ENCODE measurements around the gene MTAP. TPM values are rescaled to one million over a fixed set of nuclear protein-coding genes. Genes with fewer than 3 reads are reported as not detected.

The MTAP gene
- total RNA-seq, 4 donors from 2014 or later = 4.5 to 15.1 (median 13.6) TPM

DNA sequence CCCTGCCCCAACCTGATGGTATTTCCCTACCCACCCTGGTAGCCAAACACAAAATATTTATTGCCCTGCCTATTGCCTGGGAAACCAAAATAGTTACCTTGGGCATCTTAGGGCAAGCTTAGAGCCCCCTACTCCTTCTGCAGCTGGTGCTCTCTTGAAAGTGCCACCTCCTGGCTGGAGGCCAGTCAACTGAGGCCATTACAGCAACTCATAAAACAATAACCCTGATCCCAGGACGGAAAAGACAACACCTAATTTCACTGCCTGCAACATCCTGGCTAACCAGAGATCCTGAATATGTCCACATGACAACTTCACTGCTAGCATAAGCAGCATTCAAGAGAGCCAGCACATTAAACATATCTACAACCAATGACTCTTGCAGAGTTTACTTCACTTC lies 38.7 kb downstream of the MTAP start:
- in situ Hi-C loops (cut with MboI; ENCODE audit: low pct_ligation_motif_present in 1 of 4, low pct_unique_long_range_greater_than_20kb in 1 of 4, low sequenced_read_pairs in 3 of 4) (no loop called here), intact Hi-C loops (cut with DNase I; ENCODE audit: low total_unique reads) (no loop called here)
- Histone ChIP-seq H3K4me1 (no peaks in the 10 kb centered on the region), H3K9me3 (peaks cover 3 to 7% of the 10 kb centered on the region in 2 donors), H3K27me3 (no peaks in the 10 kb centered on the region), H3K4me3 (no peak overlapping the region), H3K27ac (no peak overlapping the region), H3K36me3 (peaks cover 0 to 22% (median 9%) of the 10 kb centered on the region in 4 donors)
- TF ChIP-seq EP300 (IDR thresholded peaks at IDR 0.05; ENCODE audit: low read depth) = no peak
- TF ChIP-seq, protein P1, sequence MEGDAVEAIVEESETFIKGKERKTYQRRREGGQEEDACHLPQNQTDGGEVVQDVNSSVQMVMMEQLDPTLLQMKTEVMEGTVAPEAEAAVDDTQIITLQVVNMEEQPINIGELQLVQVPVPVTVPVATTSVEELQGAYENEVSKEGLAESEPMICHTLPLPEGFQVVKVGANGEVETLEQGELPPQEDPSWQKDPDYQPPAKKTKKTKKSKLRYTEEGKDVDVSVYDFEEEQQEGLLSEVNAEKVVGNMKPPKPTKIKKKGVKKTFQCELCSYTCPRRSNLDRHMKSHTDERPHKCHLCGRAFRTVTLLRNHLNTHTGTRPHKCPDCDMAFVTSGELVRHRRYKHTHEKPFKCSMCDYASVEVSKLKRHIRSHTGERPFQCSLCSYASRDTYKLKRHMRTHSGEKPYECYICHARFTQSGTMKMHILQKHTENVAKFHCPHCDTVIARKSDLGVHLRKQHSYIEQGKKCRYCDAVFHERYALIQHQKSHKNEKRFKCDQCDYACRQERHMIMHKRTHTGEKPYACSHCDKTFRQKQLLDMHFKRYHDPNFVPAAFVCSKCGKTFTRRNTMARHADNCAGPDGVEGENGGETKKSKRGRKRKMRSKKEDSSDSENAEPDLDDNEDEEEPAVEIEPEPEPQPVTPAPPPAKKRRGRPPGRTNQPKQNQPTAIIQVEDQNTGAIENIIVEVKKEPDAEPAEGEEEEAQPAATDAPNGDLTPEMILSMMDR (IDR thresholded peaks at IDR 0.05) = no peak
- no peak for TF ChIP-seq POLR2A (IDR thresholded peaks at IDR 0.05)
- no peak for TF ChIP-seq POLR2AphosphoS5 (IDR thresholded peaks at IDR 0.05)
- WGBS, 2 donors (ENCODE audit: low coverage in 1 of 2) = 42% methylated on average over 1 of the region's 1 CpG; no CpG with 5 or more reads in 1 of the 2 donors
- DNase-seq = peak; percentile 51

DNA sequence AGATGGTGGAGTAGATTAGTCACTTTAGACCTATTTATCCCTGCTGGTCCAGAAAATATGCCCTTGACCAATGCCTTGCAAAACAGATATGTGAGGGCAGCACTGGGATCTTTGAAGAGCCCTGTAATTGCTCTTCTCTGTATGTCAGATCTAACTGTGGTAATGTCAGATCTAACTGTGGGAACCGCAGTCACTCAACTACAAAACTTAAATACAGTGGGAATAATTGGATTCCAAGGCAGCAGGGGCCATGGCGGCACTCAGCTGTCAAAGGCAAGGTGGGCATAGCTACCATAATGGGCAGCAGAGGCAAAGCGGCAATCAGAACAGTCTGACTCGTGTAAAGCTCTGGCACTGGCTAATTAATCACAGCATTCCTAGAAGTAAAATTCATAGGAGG lies 46.2 kb downstream of the MTAP start:
- Histone ChIP-seq H3K36me3 (peaks cover 0 to 11% (median 0%) of the 10 kb centered on the region in 4 donors), H3K4me3 (no peak overlapping the region), H3K9me3 (peaks cover 3 to 7% of the 10 kb centered on the region in 2 donors), H3K27me3 (no peaks in the 10 kb centered on the region), H3K4me1 (peaks cover 0 to 8% (median 6%) of the 10 kb centered on the region in 4 donors), H3K27ac (no peak overlapping the region)
- intact Hi-C loops (cut with DNase I; ENCODE audit: low total_unique reads) (no loop called here), in situ Hi-C loops (cut with MboI; ENCODE audit: low pct_ligation_motif_present in 1 of 4, low pct_unique_long_range_greater_than_20kb in 1 of 4, low sequenced_read_pairs in 3 of 4) (no loop called here)
- TF ChIP-seq POLR2A (IDR thresholded peaks at IDR 0.05) = no peak
- no peak for TF ChIP-seq POLR2AphosphoS5 (IDR thresholded peaks at IDR 0.05)
- TF ChIP-seq, protein P1 (IDR thresholded peaks at IDR 0.05) = no peak
- TF ChIP-seq EP300 (IDR thresholded peaks at IDR 0.05; ENCODE audit: low read depth) = no peak
- 98 to 100% methylated on average over 3 to 4 of the region's 4 CpGs for WGBS, 2 donors (ENCODE audit: low coverage in 1 of 2)
- no peak for DNase-seq

DNA sequence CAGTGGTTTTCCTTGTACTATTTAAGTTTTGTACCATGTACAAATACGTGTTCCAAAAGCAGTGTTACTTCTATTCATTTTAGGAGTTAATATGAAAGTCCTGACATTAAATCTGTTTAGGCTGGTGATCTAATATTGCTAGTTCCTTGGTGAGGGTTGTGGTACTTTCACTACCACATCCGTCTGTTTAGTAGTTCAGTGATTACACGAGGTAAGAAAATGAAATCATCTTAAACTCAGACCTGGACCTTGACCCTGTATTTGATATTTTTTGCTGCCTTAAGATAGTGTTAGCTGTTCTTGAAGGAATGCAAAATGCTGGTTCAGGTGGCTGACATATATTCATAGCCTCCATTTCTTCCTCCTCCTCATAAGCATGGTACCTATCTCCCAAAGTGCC lies 50.3 kb downstream of the MTAP start:
- no peaks in the 10 kb centered on the region for H3K9me3 ChIP-seq
- peaks cover 0 to 13% (median 8%) of the 10 kb centered on the region in 4 donors for H3K4me1 ChIP-seq
- peaks cover 0 to 15% (median 4%) of the 10 kb centered on the region in 4 donors for H3K36me3 ChIP-seq
- no peak for TF ChIP-seq POLR2AphosphoS5 (IDR thresholded peaks at IDR 0.05)
- TF ChIP-seq POLR2A (IDR thresholded peaks at IDR 0.05) = no peak
- no peak for TF ChIP-seq EP300 (IDR thresholded peaks at IDR 0.05; ENCODE audit: low read depth)
- TF ChIP-seq, protein P1 (IDR thresholded peaks at IDR 0.05) = no peak
- WGBS, 2 donors (ENCODE audit: low coverage in 1 of 2) = 40 to 47% methylated on average over 3 of the region's 3 CpGs
- H3K4me3 ChIP-seq = no peak overlapping the region
- no peak for DNase-seq
- in situ Hi-C loops (cut with MboI; ENCODE audit: low pct_ligation_motif_present in 1 of 4, low pct_unique_long_range_greater_than_20kb in 1 of 4, low sequenced_read_pairs in 3 of 4) = no loop called here
- intact Hi-C loops (cut with DNase I; ENCODE audit: low total_unique reads) = no loop called here
- no peaks in the 10 kb centered on the region for H3K27me3 ChIP-seq
- H3K27ac ChIP-seq = no peak overlapping the region

DNA sequence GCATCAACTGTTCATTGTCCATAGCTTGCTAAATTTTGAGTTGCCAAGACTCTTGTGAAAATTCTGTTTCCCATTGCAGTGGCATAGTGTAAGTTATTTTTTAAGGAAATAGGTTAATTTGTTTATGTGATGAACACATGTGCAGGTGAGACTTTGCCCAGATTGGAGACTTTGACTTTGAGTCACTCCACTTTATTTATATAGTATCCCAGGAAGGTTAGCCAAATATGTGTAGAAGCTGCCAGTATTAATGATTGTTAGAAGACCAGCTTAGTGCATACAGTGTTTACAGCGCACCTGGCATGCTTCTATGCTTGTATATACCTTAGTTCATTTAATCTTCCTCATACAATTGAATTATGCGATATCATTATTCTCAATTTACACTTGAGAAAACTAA lies 51.0 kb downstream of the MTAP start:
- in situ Hi-C loops (cut with MboI; ENCODE audit: low pct_ligation_motif_present in 1 of 4, low pct_unique_long_range_greater_than_20kb in 1 of 4, low sequenced_read_pairs in 3 of 4) (no loop called here), intact Hi-C loops (cut with DNase I; ENCODE audit: low total_unique reads) (no loop called here)
- Histone ChIP-seq H3K27me3 (no peaks in the 10 kb centered on the region), H3K4me3 (no peak overlapping the region), H3K9me3 (no peaks in the 10 kb centered on the region), H3K27ac (no peak overlapping the region), H3K4me1 (peaks cover 0 to 13% (median 8%) of the 10 kb centered on the region in 4 donors), H3K36me3 (peaks cover 0 to 11% (median 4%) of the 10 kb centered on the region in 4 donors)
- DNase-seq = no peak
- 67 to 80% methylated on average over 2 of the region's 2 CpGs for WGBS, 2 donors (ENCODE audit: low coverage in 1 of 2)
- TF ChIP-seq EP300 (IDR thresholded peaks at IDR 0.05; ENCODE audit: low read depth) (no peak), POLR2AphosphoS5 (IDR thresholded peaks at IDR 0.05) (no peak), POLR2A (IDR thresholded peaks at IDR 0.05) (no peak)
- TF ChIP-seq, protein P1 (IDR thresholded peaks at IDR 0.05) = no peak

Measured in transverse colon (tissue), 4 donors.